ENCODE results near the gene CREB5. TPM values are rescaled to one million over a fixed set of nuclear protein-coding genes. Genes with fewer than 3 reads are reported as not detected.

Gene CREB5
- total and polyA plus RNA-seq, 2 of the 13 experiments (the other 11 are each of a cell fraction or from before 2014, with no cell fraction given) = 0.38 to 0.71 TPM

DNA sequence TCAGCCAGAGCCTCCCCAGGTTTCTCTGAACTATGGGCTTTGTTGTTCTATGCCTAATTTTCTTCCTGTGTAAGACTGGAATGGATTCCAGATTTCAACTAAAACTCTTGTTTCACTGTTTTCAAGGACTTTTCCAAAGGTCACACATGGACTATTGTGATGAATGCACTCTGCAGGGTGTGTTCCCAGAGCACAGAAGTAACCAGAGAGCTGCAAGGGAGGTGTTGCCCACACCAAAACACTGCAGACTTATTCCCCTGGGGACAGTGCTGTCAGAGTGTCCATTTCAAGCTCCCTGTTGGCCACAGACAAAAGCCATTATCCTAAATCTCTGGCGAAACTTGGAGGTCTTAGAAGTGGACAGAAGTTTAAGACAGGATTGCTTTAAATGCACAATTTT lies 314.2 kb downstream of the CREB5 start:
- H3K36me3 ChIP-seq (replicated peaks in 1 of 2; ENCODE audit: control insufficient read depth in 1 of 2, insufficient read depth in 2 of 2, low read length in 2 of 2) = no peaks in the 10 kb centered on the region
- CTCF ChIA-PET (ENCODE audit: low intra/inter-chr PET ratio, low total read pairs) = no interaction called here
- no peak overlapping the region for H2AFZ ChIP-seq (ENCODE audit: low read length)
- POLR2A ChIA-PET = no interaction called here
- H3K9me3 ChIP-seq (ENCODE audit: low read length) = no peaks in the 10 kb centered on the region
- no peak overlapping the region for H3K4me2 ChIP-seq (ENCODE audit: low read depth, low read length)
- no peaks in the 10 kb centered on the region for H4K20me1 ChIP-seq (ENCODE audit: insufficient read depth, low read length)
- intact Hi-C loops (cut with micrococcal nuclease; ENCODE audit: unreplicated experiment) (no loop called here), in situ Hi-C loops (cut with HindIII; ENCODE audit: extremely low pct_ligation_motif_present, low pct_unique_long_range_greater_than_20kb) (no loop called here)
- no peak for FAIRE-seq
- 18% methylated on average over 1 of the region's 1 CpG for WGBS (ENCODE audit: low lambda C conversion rate)
- no peaks in the 10 kb centered on the region for H3K79me2 ChIP-seq (ENCODE audit: insufficient read depth, low read length)
- BruUV-seq (replicated peaks) = no TSS peak
- no peak for DNase-seq (ENCODE audit: low spot score)
- H3K4me1 ChIP-seq (ENCODE audit: insufficient read depth, low read length) = no peaks in the 10 kb centered on the region
- no peak for ATAC-seq
- no peak overlapping the region for H3K27ac ChIP-seq (ENCODE audit: extremely low read length, insufficient read depth, low read length)
- no peak overlapping the region for H3K4me3 ChIP-seq (replicated peaks in 1 of 3; ENCODE audit: insufficient read depth in 1 of 3, low read depth in 2 of 3, low read length in 3 of 3)
- H3K27me3 ChIP-seq (ENCODE audit: control insufficient read depth in 1 of 2, insufficient read depth in 2 of 2, low read length in 2 of 2) = peaks cover 0 to 4% of the 10 kb centered on the region in 2 experiments; a peak in 1 of 5 replicates
- H3K9ac ChIP-seq (ENCODE audit: insufficient read depth, low read depth, low read length) = no peak overlapping the region
- TF ChIP-seq ZNF792 (CRISPR knock-in tag; IDR thresholded peaks at IDR 0.05) = no peak
- TF ChIP-seq HMG20B (CRISPR knock-in tag; conservative IDR thresholded peaks at IDR 0.05) = no peak
- TF ChIP-seq, protein P1, sequence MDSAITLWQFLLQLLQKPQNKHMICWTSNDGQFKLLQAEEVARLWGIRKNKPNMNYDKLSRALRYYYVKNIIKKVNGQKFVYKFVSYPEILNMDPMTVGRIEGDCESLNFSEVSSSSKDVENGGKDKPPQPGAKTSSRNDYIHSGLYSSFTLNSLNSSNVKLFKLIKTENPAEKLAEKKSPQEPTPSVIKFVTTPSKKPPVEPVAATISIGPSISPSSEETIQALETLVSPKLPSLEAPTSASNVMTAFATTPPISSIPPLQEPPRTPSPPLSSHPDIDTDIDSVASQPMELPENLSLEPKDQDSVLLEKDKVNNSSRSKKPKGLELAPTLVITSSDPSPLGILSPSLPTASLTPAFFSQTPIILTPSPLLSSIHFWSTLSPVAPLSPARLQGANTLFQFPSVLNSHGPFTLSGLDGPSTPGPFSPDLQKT (CRISPR knock-in tag; IDR thresholded peaks at IDR 0.05; ENCODE audit: borderline replicate concordance) = no peak
- TF ChIP-seq, protein P2, sequence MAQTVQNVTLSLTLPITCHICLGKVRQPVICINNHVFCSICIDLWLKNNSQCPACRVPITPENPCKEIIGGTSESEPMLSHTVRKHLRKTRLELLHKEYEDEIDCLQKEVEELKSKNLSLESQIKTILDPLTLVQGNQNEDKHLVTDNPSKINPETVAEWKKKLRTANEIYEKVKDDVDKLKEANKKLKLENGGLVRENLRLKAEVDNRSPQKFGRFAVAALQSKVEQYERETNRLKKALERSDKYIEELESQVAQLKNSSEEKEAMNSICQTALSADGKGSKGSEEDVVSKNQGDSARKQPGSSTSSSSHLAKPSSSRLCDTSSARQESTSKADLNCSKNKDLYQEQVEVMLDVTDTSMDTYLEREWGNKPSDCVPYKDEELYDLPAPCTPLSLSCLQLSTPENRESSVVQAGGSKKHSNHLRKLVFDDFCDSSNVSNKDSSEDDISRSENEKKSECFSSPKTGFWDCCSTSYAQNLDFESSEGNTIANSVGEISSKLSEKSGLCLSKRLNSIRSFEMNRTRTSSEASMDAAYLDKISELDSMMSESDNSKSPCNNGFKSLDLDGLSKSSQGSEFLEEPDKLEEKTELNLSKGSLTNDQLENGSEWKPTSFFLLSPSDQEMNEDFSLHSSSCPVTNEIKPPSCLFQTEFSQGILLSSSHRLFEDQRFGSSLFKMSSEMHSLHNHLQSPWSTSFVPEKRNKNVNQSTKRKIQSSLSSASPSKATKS (CRISPR knock-in tag; IDR thresholded peaks at IDR 0.05) = no peak
- TF ChIP-seq, protein P3, sequence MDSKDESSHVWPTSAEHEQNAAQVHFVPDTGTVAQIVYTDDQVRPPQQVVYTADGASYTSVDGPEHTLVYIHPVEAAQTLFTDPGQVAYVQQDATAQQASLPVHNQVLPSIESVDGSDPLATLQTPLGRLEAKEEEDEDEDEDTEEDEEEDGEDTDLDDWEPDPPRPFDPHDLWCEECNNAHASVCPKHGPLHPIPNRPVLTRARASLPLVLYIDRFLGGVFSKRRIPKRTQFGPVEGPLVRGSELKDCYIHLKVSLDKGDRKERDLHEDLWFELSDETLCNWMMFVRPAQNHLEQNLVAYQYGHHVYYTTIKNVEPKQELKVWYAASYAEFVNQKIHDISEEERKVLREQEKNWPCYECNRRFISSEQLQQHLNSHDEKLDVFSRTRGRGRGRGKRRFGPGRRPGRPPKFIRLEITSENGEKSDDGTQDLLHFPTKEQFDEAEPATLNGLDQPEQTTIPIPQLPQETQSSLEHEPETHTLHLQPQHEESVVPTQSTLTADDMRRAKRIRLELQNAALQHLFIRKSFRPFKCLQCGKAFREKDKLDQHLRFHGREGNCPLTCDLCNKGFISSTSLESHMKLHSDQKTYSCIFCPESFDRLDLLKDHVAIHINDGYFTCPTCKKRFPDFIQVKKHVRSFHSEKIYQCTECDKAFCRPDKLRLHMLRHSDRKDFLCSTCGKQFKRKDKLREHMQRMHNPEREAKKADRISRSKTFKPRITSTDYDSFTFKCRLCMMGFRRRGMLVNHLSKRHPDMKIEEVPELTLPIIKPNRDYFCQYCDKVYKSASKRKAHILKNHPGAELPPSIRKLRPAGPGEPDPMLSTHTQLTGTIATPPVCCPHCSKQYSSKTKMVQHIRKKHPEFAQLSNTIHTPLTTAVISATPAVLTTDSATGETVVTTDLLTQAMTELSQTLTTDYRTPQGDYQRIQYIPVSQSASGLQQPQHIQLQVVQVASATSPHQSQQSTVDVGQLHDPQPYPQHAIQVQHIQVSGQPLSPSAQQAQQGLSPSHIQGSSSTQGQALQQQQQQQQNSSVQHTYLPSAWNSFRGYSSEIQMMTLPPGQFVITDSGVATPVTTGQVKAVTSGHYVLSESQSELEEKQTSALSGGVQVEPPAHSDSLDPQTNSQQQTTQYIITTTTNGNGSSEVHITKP (CRISPR knock-in tag; IDR thresholded peaks at IDR 0.05; ENCODE audit: low read depth) = no peak
- TF ChIP-seq SMYD3 (CRISPR knock-in tag; IDR thresholded peaks at IDR 0.05) = no peak
- TF ChIP-seq FOXA1 (IDR thresholded peaks at IDR 0.05) = no peak
- no peak for TF ChIP-seq FOXA1 (CRISPR knock-in tag; IDR thresholded peaks at IDR 0.05)
- TF ChIP-seq ZNF367 (CRISPR knock-in tag; IDR thresholded peaks at IDR 0.05; ENCODE audit: borderline replicate concordance) = no peak
- no peak for TF ChIP-seq MBD4 (IDR thresholded peaks at IDR 0.05; ENCODE audit: borderline replicate concordance, low read length)
- TF ChIP-seq PHF20 (CRISPR knock-in tag; IDR thresholded peaks at IDR 0.05) = no peak
- TF ChIP-seq, protein P4, sequence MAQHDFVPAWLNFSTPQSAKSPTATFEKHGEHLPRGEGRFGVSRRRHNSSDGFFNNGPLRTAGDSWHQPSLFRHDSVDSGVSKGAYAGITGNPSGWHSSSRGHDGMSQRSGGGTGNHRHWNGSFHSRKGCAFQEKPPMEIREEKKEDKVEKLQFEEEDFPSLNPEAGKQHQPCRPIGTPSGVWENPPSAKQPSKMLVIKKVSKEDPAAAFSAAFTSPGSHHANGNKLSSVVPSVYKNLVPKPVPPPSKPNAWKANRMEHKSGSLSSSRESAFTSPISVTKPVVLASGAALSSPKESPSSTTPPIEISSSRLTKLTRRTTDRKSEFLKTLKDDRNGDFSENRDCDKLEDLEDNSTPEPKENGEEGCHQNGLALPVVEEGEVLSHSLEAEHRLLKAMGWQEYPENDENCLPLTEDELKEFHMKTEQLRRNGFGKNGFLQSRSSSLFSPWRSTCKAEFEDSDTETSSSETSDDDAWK (CRISPR knock-in tag; IDR thresholded peaks at IDR 0.05) = no peak
- no peak for TF ChIP-seq ZNF124 (CRISPR knock-in tag; IDR thresholded peaks at IDR 0.05)
